Suprapubic skin (tissue), 3 donors: ENCODE results near the gene SCGB1C1.

ENCODE experiments used
- POLR2A ChIP-seq, 2 donors: fragments of 450-650 bp; IDR thresholded peaks; one replicate each; pipeline ENCODE4 v1.6.1; 2017; ENCODE audit warnings: antibody characterized with exemption in 2 of 2, mild to moderate bottlenecking in 2 of 2, moderate library complexity in 2 of 2
- TF ChIP-seq, protein P1 (sequence below), 2 donors: fragments of 200-600 bp in 1 of 2; fragments of 450-650 bp in 1 of 2; sonication (generic) in 1 of 2; IDR thresholded peaks; one replicate each; pipeline ENCODE4 v1.5.1; 2016 to 2019; ENCODE audit warnings: antibody characterized with exemption in 2 of 2, mild to moderate bottlenecking in 1 of 2, moderate library complexity in 1 of 2

GRCh38 chr11:209275-210121 lies 16.6 kb downstream of the SCGB1C1 start:
- TF ChIP-seq, protein P1, sequence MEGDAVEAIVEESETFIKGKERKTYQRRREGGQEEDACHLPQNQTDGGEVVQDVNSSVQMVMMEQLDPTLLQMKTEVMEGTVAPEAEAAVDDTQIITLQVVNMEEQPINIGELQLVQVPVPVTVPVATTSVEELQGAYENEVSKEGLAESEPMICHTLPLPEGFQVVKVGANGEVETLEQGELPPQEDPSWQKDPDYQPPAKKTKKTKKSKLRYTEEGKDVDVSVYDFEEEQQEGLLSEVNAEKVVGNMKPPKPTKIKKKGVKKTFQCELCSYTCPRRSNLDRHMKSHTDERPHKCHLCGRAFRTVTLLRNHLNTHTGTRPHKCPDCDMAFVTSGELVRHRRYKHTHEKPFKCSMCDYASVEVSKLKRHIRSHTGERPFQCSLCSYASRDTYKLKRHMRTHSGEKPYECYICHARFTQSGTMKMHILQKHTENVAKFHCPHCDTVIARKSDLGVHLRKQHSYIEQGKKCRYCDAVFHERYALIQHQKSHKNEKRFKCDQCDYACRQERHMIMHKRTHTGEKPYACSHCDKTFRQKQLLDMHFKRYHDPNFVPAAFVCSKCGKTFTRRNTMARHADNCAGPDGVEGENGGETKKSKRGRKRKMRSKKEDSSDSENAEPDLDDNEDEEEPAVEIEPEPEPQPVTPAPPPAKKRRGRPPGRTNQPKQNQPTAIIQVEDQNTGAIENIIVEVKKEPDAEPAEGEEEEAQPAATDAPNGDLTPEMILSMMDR (IDR thresholded peaks at IDR 0.05) = no peak
- TF ChIP-seq POLR2A (IDR thresholded peaks at IDR 0.05) = no peak
